ENCODE data around the gene TBCEL. TPM values are rescaled to one million over a fixed set of nuclear protein-coding genes. Genes with fewer than 3 reads are reported as not detected.

TBCEL gene
- 10 to 100 TPM; 15.1 to 25.6 TPM for total RNA-seq

GRCh38 chr11:121023848-121024751 is at the start of gene TBCEL:
Gene TBCEL, plus strand, starts transcription at chr11:121024102. Its CDS starts 21,589 bp downstream, at chr11:121045691.

GRCh38 chr11:121100943-121101342 is 77.0 kb downstream of the TBCEL start, which contains the start of gene TECTA:
Gene TECTA, plus strand, starts transcription at chr11:121101243. Its CDS starts 1,423 bp downstream, at chr11:121102666.

Other genes with a start within 250 kb of the TBCEL start
- gene TECTA, start 77.1 kb downstream of the TBCEL start, total RNA-seq: 1 to 10 TPM in 1 of 2 donors, under 1 TPM in 1; 0.33 to 1.0 TPM